HG02870 (cell line): Measurements from ENCODE around the gene SARS2.
"Not testable (repeated sequence)": the region's sequence is repeated elsewhere in the genome, so short reads cannot be mapped to it uniquely, and the experiment has no call there.

Experiments
- ATAC-seq: cut with Tn5 transposase; IDR thresholded peaks from one replicate; pipeline ENCODE4 v1.9.1; 2021; ENCODE audit warnings: mild to moderate bottlenecking, moderate library complexity; ENCODE audit not compliant: unreplicated experiment

Gene SARS2

GRCh38 chr19:38898788-38899446 lies 31.6 kb downstream of the SARS2 start:
- no peak for ATAC-seq

- no peak for ATAC-seq
Measured at GRCh38 chr19:38894968-38895367, 35.6 kb downstream of the SARS2 start.

GRCh38 chr19:38893341-38893771 lies 37.2 kb downstream of the SARS2 start:
- no peak for ATAC-seq

- no peak for ATAC-seq
Measured at GRCh38 chr19:38892841-38893240, 37.7 kb downstream of the SARS2 start.

- ATAC-seq, result no peak
Measured at GRCh38 chr19:38891771-38892170, 38.8 kb downstream of the SARS2 start.

GRCh38 chr19:38890686-38891085 lies 39.9 kb downstream of the SARS2 start:
- no peak for ATAC-seq

GRCh38 chr19:38889803-38890202 lies 40.8 kb downstream of the SARS2 start:
- ATAC-seq, result no peak

- no peak for ATAC-seq
Measured at GRCh38 chr19:38888876-38889275, 41.7 kb downstream of the SARS2 start.

- not testable (repeated sequence) for ATAC-seq
Measured at GRCh38 chr19:38884691-38885090, 45.9 kb downstream of the SARS2 start.

- no peak for ATAC-seq
Measured at GRCh38 chr19:38883286-38883685, 47.3 kb downstream of the SARS2 start.

GRCh38 chr19:38880882-38881609 lies 49.5 kb downstream of the SARS2 start:
- no peak for ATAC-seq

GRCh38 chr19:38880076-38880881 lies 50.3 kb downstream of the SARS2 start:
- no peak for ATAC-seq

- no peak for ATAC-seq
Measured at GRCh38 chr19:38879400-38879751, 51.2 kb downstream of the SARS2 start.

GRCh38 chr19:38878575-38879399 lies 51.8 kb downstream of the SARS2 start:
- no peak for ATAC-seq

GRCh38 chr19:38877781-38878574 lies 52.6 kb downstream of the SARS2 start, which contains the start of gene RINL:
Gene RINL, minus strand, starts transcription at chr19:38878275. Its CDS starts 1,533 bp downstream, at chr19:38876742.
- no peak for ATAC-seq

- no peak for ATAC-seq
Measured at GRCh38 chr19:38875656-38876395, 54.7 kb downstream of the SARS2 start.

GRCh38 chr19:38873400-38873799 lies 57.2 kb downstream of the SARS2 start:
- not testable (repeated sequence) for ATAC-seq

GRCh38 chr19:38870612-38871011 lies 60.0 kb downstream of the SARS2 start:
- no peak for ATAC-seq
